Astrocyte (in vitro differentiated cells and primary cell): ENCODE measurements around the gene SLC4A7. TPM values are rescaled to one million over a fixed set of nuclear protein-coding genes. Genes with fewer than 3 reads are reported as not detected.

Experiments
- DNase-seq: peaks from one replicate; pipeline ENCODE4 v3.0.0-alpha.2; 2010; ENCODE audit warnings: low read depth
- FAIRE-seq: peaks from 2 replicates; lab custom pipeline; 2011; peaks lifted over from hg19 to GRCh38; lab: Jason Lieb, UNC
- H2AFZ ChIP-seq: 2 replicates; pipeline ENCODE4 v1.6.0; 2012; ENCODE audit warnings: low read depth, low read length, inconsistent platforms
- H3K27ac ChIP-seq: 2 replicates; pipeline ENCODE4 v1.5.1; 2011; ENCODE audit warnings: low read depth, low read length, inconsistent platforms
- H3K27me3 ChIP-seq: 2 replicates; pipeline ENCODE4 v1.6.0; 2011; ENCODE audit warnings: low read length, inconsistent platforms; ENCODE audit not compliant: insufficient read depth
- H3K36me3 ChIP-seq: 2 replicates; pipeline ENCODE4 v1.5.1; 2011; ENCODE audit warnings: low read length, inconsistent platforms; ENCODE audit not compliant: insufficient read depth
- H3K4me1 ChIP-seq: 2 replicates; pipeline ENCODE4 v1.5.1; 2011; ENCODE audit warnings: low read length, inconsistent platforms; ENCODE audit not compliant: insufficient read depth
- H3K4me2 ChIP-seq: 2 replicates; pipeline ENCODE4 v1.6.0; 2012; ENCODE audit warnings: low read length, inconsistent platforms
- H3K4me3 ChIP-seq: 2 replicates; pipeline ENCODE4 v1.5.1; 2011; ENCODE audit warnings: low read depth, mild to moderate bottlenecking, low read length, inconsistent platforms; ENCODE audit not compliant: insufficient read depth
- H3K79me2 ChIP-seq: 2 replicates; pipeline ENCODE4 v1.6.0; 2012; ENCODE audit warnings: mild to moderate bottlenecking, low read length, inconsistent platforms; ENCODE audit not compliant: insufficient read depth
- H3K9ac ChIP-seq: 2 replicates; pipeline ENCODE4 v1.6.0; 2012; ENCODE audit warnings: mild to moderate bottlenecking, low read length, inconsistent platforms
- H3K9me3 ChIP-seq: 2 replicates; pipeline ENCODE4 v1.5.1; 2012; ENCODE audit warnings: low read depth, mild to moderate bottlenecking, low read length, inconsistent platforms; ENCODE audit not compliant: insufficient read depth
- H4K20me1 ChIP-seq: 2 replicates; pipeline ENCODE4 v1.6.0; 2012; ENCODE audit warnings: low read length, inconsistent platforms; ENCODE audit not compliant: insufficient read depth
- H3K27ac Mint-ChIP-seq: one replicate; pipeline ENCODE4 v1.8.0; 2021; ENCODE audit warnings: mild to moderate bottlenecking, mixed read lengths; ENCODE audit not compliant: unreplicated experiment
- H3K27me3 Mint-ChIP-seq: one replicate; pipeline ENCODE4 v1.8.0; 2021; ENCODE audit warnings: low read depth, mixed read lengths; ENCODE audit not compliant: unreplicated experiment
- H3K36me3 Mint-ChIP-seq: one replicate; pipeline ENCODE4 v1.8.0; 2021; ENCODE audit warnings: low read depth, mixed read lengths; ENCODE audit not compliant: unreplicated experiment
- H3K4me1 Mint-ChIP-seq: one replicate; pipeline ENCODE4 v1.8.0; 2021; ENCODE audit warnings: low read depth, mixed read lengths; ENCODE audit not compliant: unreplicated experiment
- H3K4me3 Mint-ChIP-seq: one replicate; pipeline ENCODE4 v1.8.0; 2021; ENCODE audit warnings: mild to moderate bottlenecking, moderate library complexity, mixed read lengths; ENCODE audit not compliant: unreplicated experiment
- H3K9me3 Mint-ChIP-seq: one replicate; pipeline ENCODE4 v1.8.0; 2021; ENCODE audit warnings: mild to moderate bottlenecking, mixed read lengths; ENCODE audit not compliant: unreplicated experiment
- CTCF ChIP-seq: IDR thresholded peaks from 2 replicates; pipeline ENCODE4 v1.5.1; 2011; ENCODE audit warnings: low read depth, mild to moderate bottlenecking, inconsistent platforms, low read length, moderate library complexity; ENCODE audit not compliant: insufficient read depth
- EZH2 ChIP-seq: IDR thresholded peaks from 2 replicates; pipeline ENCODE4 v1.6.1; 2012; ENCODE audit warnings: mild to moderate bottlenecking, low read length, inconsistent platforms; ENCODE audit not compliant: insufficient read depth
- total RNA-seq: library from RNA; stranded (reverse); gene quantifications from 2 replicates; pipeline ENCODE4 v1.2.1, GENCODE V29; 2021

Gene SLC4A7
- total RNA-seq, 1 donor from 2014 or later = 68.7 TPM

GRCh38 chr3:27462228-27462627 lies 22.0 kb downstream of the SLC4A7 start:
- no peak for FAIRE-seq
- no peaks in the 10 kb centered on the region for H3K4me1 ChIP-seq
- H3K4me3 Mint-ChIP-seq = no peak overlapping the region
- no peaks in the 10 kb centered on the region for H3K27me3 ChIP-seq
- H3K9me3 Mint-ChIP-seq = no peaks in the 10 kb centered on the region
- peaks cover 4% of the 10 kb centered on the region for H3K4me1 Mint-ChIP-seq
- no peak overlapping the region for H2AFZ ChIP-seq
- no peak overlapping the region for H3K27ac Mint-ChIP-seq
- peaks cover 9% of the 10 kb centered on the region for H3K36me3 ChIP-seq
- H3K9ac ChIP-seq = no peak overlapping the region
- H3K36me3 Mint-ChIP-seq = peaks cover 5% of the 10 kb centered on the region
- no peak overlapping the region for H3K4me3 ChIP-seq
- no peak for DNase-seq
- peaks cover 65% of the 10 kb centered on the region for H4K20me1 ChIP-seq
- no peaks in the 10 kb centered on the region for H3K9me3 ChIP-seq
- no peaks in the 10 kb centered on the region for H3K27me3 Mint-ChIP-seq
- H3K79me2 ChIP-seq = peaks cover 100% of the 10 kb centered on the region
- no peak overlapping the region for H3K4me2 ChIP-seq
- no peak overlapping the region for H3K27ac ChIP-seq
- no peak for TF ChIP-seq CTCF
- TF ChIP-seq EZH2 = no peak

- H3K4me3 Mint-ChIP-seq = no peak overlapping the region
- H3K4me1 Mint-ChIP-seq = peaks cover 14% of the 10 kb centered on the region
- H3K36me3 Mint-ChIP-seq = peaks cover 7% of the 10 kb centered on the region
- Histone ChIP-seq H3K9me3 (no peaks in the 10 kb centered on the region), H3K9ac (no peak overlapping the region), H3K79me2 (peaks cover 100% of the 10 kb centered on the region), H3K4me1 (no peaks in the 10 kb centered on the region), H3K27me3 (no peaks in the 10 kb centered on the region), H2AFZ (no peak overlapping the region), H3K4me3 (no peak overlapping the region), H3K27ac (no peak overlapping the region), H3K4me2 (no peak overlapping the region), H4K20me1 (peaks cover 71% of the 10 kb centered on the region), H3K36me3 (peaks cover 9% of the 10 kb centered on the region)
- TF ChIP-seq CTCF = no peak
- TF ChIP-seq EZH2 = no peak
- no peak for FAIRE-seq
- H3K27ac Mint-ChIP-seq = no peak overlapping the region
- no peaks in the 10 kb centered on the region for H3K27me3 Mint-ChIP-seq
- H3K9me3 Mint-ChIP-seq = no peaks in the 10 kb centered on the region
- no peak for DNase-seq
Observed at GRCh38 chr3:27458929-27459328, 25.3 kb downstream of the SLC4A7 start.

GRCh38 chr3:27456554-27456953 lies 27.6 kb downstream of the SLC4A7 start:
- no peak for TF ChIP-seq EZH2
- TF ChIP-seq CTCF = no peak
- H3K4me1 Mint-ChIP-seq = peaks cover 20% of the 10 kb centered on the region
- H3K27ac Mint-ChIP-seq = no peak overlapping the region
- H3K9me3 Mint-ChIP-seq = no peaks in the 10 kb centered on the region
- H3K9ac ChIP-seq = no peak overlapping the region
- no peak for FAIRE-seq
- no peak for DNase-seq
- no peak overlapping the region for H2AFZ ChIP-seq
- peaks cover 11% of the 10 kb centered on the region for H3K4me1 ChIP-seq
- H3K4me3 ChIP-seq = no peak overlapping the region
- peaks cover 100% of the 10 kb centered on the region for H3K79me2 ChIP-seq
- H3K27me3 Mint-ChIP-seq = no peaks in the 10 kb centered on the region
- H3K27ac ChIP-seq = no peak overlapping the region
- H3K9me3 ChIP-seq = no peaks in the 10 kb centered on the region
- H3K4me2 ChIP-seq = no peak overlapping the region
- H3K4me3 Mint-ChIP-seq = no peak overlapping the region
- no peaks in the 10 kb centered on the region for H3K27me3 ChIP-seq
- H3K36me3 Mint-ChIP-seq = peaks cover 2% of the 10 kb centered on the region
- H3K36me3 ChIP-seq = peaks cover 9% of the 10 kb centered on the region
- peaks cover 72% of the 10 kb centered on the region for H4K20me1 ChIP-seq
